GM12878 (cell line): ENCODE data around the gene PROZ. TPM values are rescaled to one million over a fixed set of nuclear protein-coding genes. Genes with fewer than 3 reads are reported as not detected.

ENCODE experiments used
- BACH1 ChIP-seq: fragments of 450-650 bp; IDR thresholded peaks from 2 replicates; pipeline ENCODE4 v1.6.1; 2017; ENCODE audit warnings: mild to moderate bottlenecking, borderline replicate concordance
- BHLHE40 ChIP-seq, 2 experiments: fragments of 450-650 bp in 1 of 2; IDR thresholded peaks; 2 replicates each; pipeline ENCODE4 v1.6.1; 2011 to 2017; ENCODE audit warnings: low read depth in 2 of 2, borderline replicate concordance in 1 of 2, improper control_type of control experiment in 1 of 2, low read length in 1 of 2, mild to moderate bottlenecking in 1 of 2
- CBFB ChIP-seq: IDR thresholded peaks from 2 replicates; pipeline ENCODE4 v1.6.1; 2016; ENCODE audit warnings: antibody characterized with exemption, low read depth
- CBX5 ChIP-seq: sonication (generic); IDR thresholded peaks from 2 replicates; pipeline ENCODE4 v1.6.1; 2016; ENCODE audit warnings: low read depth, moderate library complexity, mild to moderate bottlenecking, inconsistent platforms
- CHD1 ChIP-seq: IDR thresholded peaks from 2 replicates; pipeline ENCODE4 v1.6.1; 2012; ENCODE audit warnings: low read depth, low read length, improper control_type of control experiment
- CREM ChIP-seq: IDR thresholded peaks from 2 replicates; pipeline ENCODE4 v1.6.1; 2014; ENCODE audit warnings: antibody characterized with exemption, low read depth
- IRF4 ChIP-seq: IDR thresholded peaks from 2 replicates; pipeline ENCODE4 v1.6.1; 2011; ENCODE audit warnings: low read depth, low read length
- JUNB ChIP-seq: IDR thresholded peaks from 2 replicates; pipeline ENCODE4 v1.6.1; 2016; ENCODE audit warnings: antibody characterized with exemption, mild to moderate bottlenecking
- KLF5 ChIP-seq: fragments of 450-650 bp; IDR thresholded peaks from 2 replicates; pipeline ENCODE4 v1.6.1; 2014; ENCODE audit warnings: mild to moderate bottlenecking; ENCODE audit not compliant: partially characterized antibody
- NR2C2 ChIP-seq: IDR thresholded peaks from 2 replicates; pipeline ENCODE4 v1.6.1; 2011; ENCODE audit warnings: borderline replicate concordance, low read depth; ENCODE audit not compliant: control insufficient read depth, insufficient read length
- NR2F1 ChIP-seq: fragments of 450-650 bp; conservative IDR thresholded peaks from 2 replicates; pipeline ENCODE4 v1.6.1; 2017; ENCODE audit warnings: mild to moderate bottlenecking
- RELA ChIP-seq: fragments of 450-650 bp; IDR thresholded peaks from 2 replicates; pipeline ENCODE4 v1.8.0; 2014; ENCODE audit warnings: borderline replicate concordance; ENCODE audit not compliant: partially characterized antibody
- SMARCA5 ChIP-seq: fragments of 450-650 bp; IDR thresholded peaks from 2 replicates; pipeline ENCODE4 v1.6.1; 2017; ENCODE audit warnings: mild to moderate bottlenecking
- SP1 ChIP-seq: IDR thresholded peaks from one replicate; pipeline ENCODE4 v1.6.1; 2011; ENCODE audit warnings: low read depth, low read length
- SREBF1 ChIP-seq: IDR thresholded peaks from 2 replicates; pipeline ENCODE4 v1.6.1; 2012; ENCODE audit warnings: mild to moderate bottlenecking, low read length
- SREBF2 ChIP-seq: IDR thresholded peaks from 2 replicates; pipeline ENCODE4 v1.6.1; 2012; ENCODE audit warnings: mild to moderate bottlenecking, low read length
- STAT1 ChIP-seq: fragments of 450-650 bp; conservative IDR thresholded peaks from 2 replicates; pipeline ENCODE4 v1.6.1; 2014; ENCODE audit warnings: antibody characterized with exemption, mild to moderate bottlenecking
- TBL1XR1 ChIP-seq: IDR thresholded peaks from 2 replicates; pipeline ENCODE4 v1.6.1; 2012; ENCODE audit warnings: low read depth, low read length, improper control_type of control experiment
- ZBED1 ChIP-seq: IDR thresholded peaks from 2 replicates; pipeline ENCODE4 v1.6.1; 2016; ENCODE audit warnings: borderline replicate concordance
- ZNF207 ChIP-seq: fragments of 450-650 bp; IDR thresholded peaks from 2 replicates; pipeline ENCODE4 v1.6.1; 2014; ENCODE audit warnings: antibody characterized with exemption, mild to moderate bottlenecking, borderline replicate concordance
- polyA plus RNA-seq, 11 experiments: library from polyadenylated mRNA; depleted of rRNA in 4 of 11; unstranded in 6 of 11; stranded (reverse) in 5 of 11; fragments of >200 nt; fragmentation: Nextera tagmentation in 4 of 11; fragmentation: Illumina TruSeq in 1 of 11; extraction: Ambion mirVana in 4 of 11; extraction: Trizol in 1 of 11; gene quantifications; 1 replicate in 1 of 11; 2 replicates in 10 of 11; pipeline versions ENCODE4 v1.2.1 to v1.2.3, GENCODE V29; 2011 to 2016; ENCODE audit warnings: inconsistent platforms in 2 of 11, missing spikeins in 2 of 11, low read depth in 1 of 11
- total RNA-seq, 4 experiments: library from RNA; depleted of rRNA in 3 of 4; stranded (reverse); fragments of >200 nt in 3 of 4; fragmentation: Illumina TruSeq in 1 of 4; extraction: Trizol in 1 of 4; gene quantifications; 2 replicates each; pipeline versions ENCODE4 v1.2.1 to v1.2.3, GENCODE V29; 2013 to 2021
- TF ChIP-seq, protein P1 (sequence below): IDR thresholded peaks from 2 replicates; pipeline ENCODE4 v1.6.1; 2012; ENCODE audit warnings: mild to moderate bottlenecking, low read depth, low read length
- TF ChIP-seq, protein P2 (sequence below): fragments of 450-650 bp; formaldehyde crosslinking; IDR thresholded peaks from 2 replicates; pipeline ENCODE4 v1.4.0; 2022; ENCODE audit warnings: mild to moderate bottlenecking, moderate library complexity
- TF ChIP-seq, protein P3 (sequence below): IDR thresholded peaks from 2 replicates; pipeline ENCODE4 v1.6.1; 2012; ENCODE audit warnings: low read depth, low read length, improper control_type of control experiment

Gene PROZ
- total and polyA plus RNA-seq, 10 of the 15 experiments (the other 5 are each of a cell fraction or from before 2014, with no cell fraction given) = 0.07 to 0.24 (median 0.21) TPM; not detected in 7

DNA sequence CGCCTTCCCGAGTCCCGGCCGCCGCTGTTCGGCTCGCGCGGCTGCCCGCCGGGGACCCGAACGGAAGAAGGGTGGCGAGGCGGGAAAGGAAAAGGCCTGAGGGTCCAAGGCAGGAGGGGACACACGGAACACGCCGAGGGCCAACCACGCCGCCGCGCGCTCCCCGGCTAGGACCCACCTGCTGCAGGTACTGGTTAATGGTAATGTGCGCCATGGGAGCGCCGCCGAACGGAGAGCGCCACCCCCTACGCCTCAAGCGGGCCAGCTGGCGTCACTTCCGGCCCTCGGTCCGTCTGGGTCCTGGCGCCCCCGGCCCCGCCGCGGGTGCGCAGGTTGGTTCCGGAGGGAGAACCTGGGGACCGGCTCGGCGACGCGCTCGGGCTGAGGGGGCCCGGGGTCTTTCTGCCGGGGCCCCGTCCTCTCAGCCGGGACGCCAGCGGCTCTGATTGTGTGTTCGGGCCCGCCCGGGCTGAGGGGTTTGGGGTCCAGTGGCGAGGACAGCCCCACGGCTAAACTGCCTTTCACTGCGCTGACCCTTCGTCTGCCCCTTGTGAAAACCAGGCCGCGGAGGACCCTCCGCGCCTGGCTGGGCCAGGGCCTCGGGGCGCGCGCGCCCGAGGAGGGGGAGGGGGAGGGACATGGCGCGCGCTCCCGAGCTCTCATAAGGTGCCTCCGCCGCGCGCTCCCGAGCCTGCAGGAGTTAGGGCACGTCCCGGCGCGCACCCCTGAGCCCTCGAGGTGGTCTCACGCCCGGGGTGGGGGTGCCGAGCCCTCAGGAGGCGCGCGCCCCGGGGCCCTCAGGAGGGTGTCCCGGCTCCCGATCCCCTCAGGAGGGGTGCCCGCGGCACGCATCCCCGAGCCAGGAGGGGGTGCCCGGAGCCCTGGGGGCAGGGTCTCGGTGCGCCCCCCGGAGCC, 50.2 kb downstream of the PROZ start, which contains the start of gene PCID2 (continued):
- TF ChIP-seq RELA (peak; percentile 83), KLF5 (peak; percentile 64), SREBF1 (no peak), CBX5 (peak; percentile 94; the same call in 1 of the 2 replicates), TBL1XR1 (peak; percentile 74), CHD1 (0 out of 2 replicates have a peak, but pooled peaks have one; percentile 66), BHLHE40 (IDR thresholded peaks at IDR 0.05; ENCODE audit: borderline replicate concordance in 1 of 2, low read depth in 2 of 2, low read length in 1 of 2) (no peak; a peak in 1 of 4 replicates), BACH1 (peak; percentile 9; the same call in 1 of the 2 replicates), NR2F1 (peak; percentile 90), NR2C2 (no peak), ZBED1 (peak; percentile 73; the same call in 1 of the 2 replicates), CREM (peak; percentile 98), SMARCA5 (peak; percentile 89), SP1 (peak; percentile 83), IRF4 (0 out of 2 replicates have a peak, but pooled peaks have one; percentile 43), CBFB (0 out of 2 replicates have a peak, but pooled peaks have one; percentile 40), ZNF207 (peak; percentile 89), SREBF2 (no peak), JUNB (no peak), STAT1 (peak; percentile 94; the same call in 1 of the 2 replicates)
- TF ChIP-seq, protein P1, sequence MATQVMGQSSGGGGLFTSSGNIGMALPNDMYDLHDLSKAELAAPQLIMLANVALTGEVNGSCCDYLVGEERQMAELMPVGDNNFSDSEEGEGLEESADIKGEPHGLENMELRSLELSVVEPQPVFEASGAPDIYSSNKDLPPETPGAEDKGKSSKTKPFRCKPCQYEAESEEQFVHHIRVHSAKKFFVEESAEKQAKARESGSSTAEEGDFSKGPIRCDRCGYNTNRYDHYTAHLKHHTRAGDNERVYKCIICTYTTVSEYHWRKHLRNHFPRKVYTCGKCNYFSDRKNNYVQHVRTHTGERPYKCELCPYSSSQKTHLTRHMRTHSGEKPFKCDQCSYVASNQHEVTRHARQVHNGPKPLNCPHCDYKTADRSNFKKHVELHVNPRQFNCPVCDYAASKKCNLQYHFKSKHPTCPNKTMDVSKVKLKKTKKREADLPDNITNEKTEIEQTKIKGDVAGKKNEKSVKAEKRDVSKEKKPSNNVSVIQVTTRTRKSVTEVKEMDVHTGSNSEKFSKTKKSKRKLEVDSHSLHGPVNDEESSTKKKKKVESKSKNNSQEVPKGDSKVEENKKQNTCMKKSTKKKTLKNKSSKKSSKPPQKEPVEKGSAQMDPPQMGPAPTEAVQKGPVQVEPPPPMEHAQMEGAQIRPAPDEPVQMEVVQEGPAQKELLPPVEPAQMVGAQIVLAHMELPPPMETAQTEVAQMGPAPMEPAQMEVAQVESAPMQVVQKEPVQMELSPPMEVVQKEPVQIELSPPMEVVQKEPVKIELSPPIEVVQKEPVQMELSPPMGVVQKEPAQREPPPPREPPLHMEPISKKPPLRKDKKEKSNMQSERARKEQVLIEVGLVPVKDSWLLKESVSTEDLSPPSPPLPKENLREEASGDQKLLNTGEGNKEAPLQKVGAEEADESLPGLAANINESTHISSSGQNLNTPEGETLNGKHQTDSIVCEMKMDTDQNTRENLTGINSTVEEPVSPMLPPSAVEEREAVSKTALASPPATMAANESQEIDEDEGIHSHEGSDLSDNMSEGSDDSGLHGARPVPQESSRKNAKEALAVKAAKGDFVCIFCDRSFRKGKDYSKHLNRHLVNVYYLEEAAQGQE = peak; percentile 29; the same call in 1 of the 2 replicates
- TF ChIP-seq, protein P2, sequence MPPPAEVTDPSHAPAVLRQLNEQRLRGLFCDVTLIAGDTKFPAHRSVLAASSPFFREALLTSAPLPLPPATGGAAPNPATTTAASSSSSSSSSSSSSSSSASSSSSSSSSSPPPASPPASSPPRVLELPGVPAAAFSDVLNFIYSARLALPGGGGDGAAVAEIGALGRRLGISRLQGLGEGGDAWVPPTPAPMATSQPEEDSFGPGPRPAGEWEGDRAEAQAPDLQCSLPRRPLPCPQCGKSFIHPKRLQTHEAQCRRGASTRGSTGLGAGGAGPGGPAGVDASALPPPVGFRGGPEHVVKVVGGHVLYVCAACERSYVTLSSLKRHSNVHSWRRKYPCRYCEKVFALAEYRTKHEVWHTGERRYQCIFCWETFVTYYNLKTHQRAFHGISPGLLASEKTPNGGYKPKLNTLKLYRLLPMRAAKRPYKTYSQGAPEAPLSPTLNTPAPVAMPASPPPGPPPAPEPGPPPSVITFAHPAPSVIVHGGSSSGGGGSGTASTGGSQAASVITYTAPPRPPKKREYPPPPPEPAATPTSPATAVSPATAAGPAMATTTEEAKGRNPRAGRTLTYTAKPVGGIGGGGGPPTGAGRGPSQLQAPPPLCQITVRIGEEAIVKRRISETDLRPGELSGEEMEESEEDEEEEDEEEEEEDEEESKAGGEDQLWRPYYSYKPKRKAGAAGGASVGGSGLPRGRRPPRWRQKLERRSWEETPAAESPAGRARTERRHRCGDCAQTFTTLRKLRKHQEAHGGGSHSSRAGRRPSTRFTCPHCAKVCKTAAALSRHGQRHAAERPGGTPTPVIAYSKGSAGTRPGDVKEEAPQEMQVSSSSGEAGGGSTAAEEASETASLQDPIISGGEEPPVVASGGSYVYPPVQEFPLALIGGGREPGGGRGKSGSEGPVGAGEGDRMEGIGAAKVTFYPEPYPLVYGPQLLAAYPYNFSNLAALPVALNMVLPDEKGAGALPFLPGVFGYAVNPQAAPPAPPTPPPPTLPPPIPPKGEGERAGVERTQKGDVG (CRISPR knock-in tag) = no peak
- TF ChIP-seq, protein P3, sequence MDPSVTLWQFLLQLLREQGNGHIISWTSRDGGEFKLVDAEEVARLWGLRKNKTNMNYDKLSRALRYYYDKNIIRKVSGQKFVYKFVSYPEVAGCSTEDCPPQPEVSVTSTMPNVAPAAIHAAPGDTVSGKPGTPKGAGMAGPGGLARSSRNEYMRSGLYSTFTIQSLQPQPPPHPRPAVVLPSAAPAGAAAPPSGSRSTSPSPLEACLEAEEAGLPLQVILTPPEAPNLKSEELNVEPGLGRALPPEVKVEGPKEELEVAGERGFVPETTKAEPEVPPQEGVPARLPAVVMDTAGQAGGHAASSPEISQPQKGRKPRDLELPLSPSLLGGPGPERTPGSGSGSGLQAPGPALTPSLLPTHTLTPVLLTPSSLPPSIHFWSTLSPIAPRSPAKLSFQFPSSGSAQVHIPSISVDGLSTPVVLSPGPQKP = peak; percentile 87
